Astrocyte of the spinal cord (primary cell): ENCODE data around the gene TTLL4.

Experiments used
- DNase-seq: peaks from one replicate; pipeline ENCODE4 v3.0.0; 2011; ENCODE audit warnings: low read depth, low spot score
- H3K4me3 ChIP-seq: 2 replicates; pipeline ENCODE4 v1.5.1; 2011; ENCODE audit warnings: low read depth, mild to moderate bottlenecking, low read length, moderate library complexity
- CTCF ChIP-seq: IDR thresholded peaks from 2 replicates; pipeline ENCODE4 v1.5.1; 2012; ENCODE audit warnings: low read depth, mild to moderate bottlenecking, low read length, inconsistent platforms
- in situ Hi-C: cut with HindIII; loops from 2 replicates; pipeline ENCODE4 v1.10.0; 2017; ENCODE audit warnings: low sequenced_read_pairs

The TTLL4 gene

GRCh38 chr2:218694405-218695145 lies 16.1 kb upstream of the TTLL4 start:
- H3K4me3 ChIP-seq, result no peak overlapping the region
- in situ Hi-C loops, result no loop called here
- peak; percentile 56 for DNase-seq
- no peak for TF ChIP-seq CTCF

- no peak for TF ChIP-seq CTCF
- H3K4me3 ChIP-seq, result no peak overlapping the region
- in situ Hi-C loops, result no loop called here
- DNase-seq, result no peak
Measured at GRCh38 chr2:218698885-218699284, 11.8 kb upstream of the TTLL4 start.

GRCh38 chr2:218701806-218702205 lies 8.8 kb upstream of the TTLL4 start:
- in situ Hi-C loops, result no loop called here
- no peak overlapping the region for H3K4me3 ChIP-seq
- peak; percentile 61 for DNase-seq
- TF ChIP-seq CTCF, result no peak

- in situ Hi-C loops, result no loop called here
- no peak for DNase-seq
- no peak for TF ChIP-seq CTCF
- H3K4me3 ChIP-seq, result no peak overlapping the region
Measured at GRCh38 chr2:218703341-218703740, 7.3 kb upstream of the TTLL4 start.

GRCh38 chr2:218708086-218708485 lies 2.5 kb upstream of the TTLL4 start:
- no peak for DNase-seq
- no peak for TF ChIP-seq CTCF
- H3K4me3 ChIP-seq, result no peak overlapping the region
- in situ Hi-C loops, result no loop called here

GRCh38 chr2:218709908-218710307 lies 727 bp upstream of the TTLL4 start:
- H3K4me3 ChIP-seq, result no peak overlapping the region
- no peak for DNase-seq
- in situ Hi-C loops, result no loop called here
- no peak for TF ChIP-seq CTCF
